CD4-positive, alpha-beta T cell (primary cell): ENCODE data around the gene EFNA1. TPM values are rescaled to one million over a fixed set of nuclear protein-coding genes. Genes with fewer than 3 reads are reported as not detected.

Source experiments
- ATAC-seq: fragments of 200-7000 bp; cut with Tn5 transposase; one replicate; pipeline ENCODE4 v1.10.0; 2022; ENCODE audit warnings: mild to moderate bottlenecking; ENCODE audit not compliant: poor library complexity
- CTCF ChIA-PET: fragments of 350-600 bp; sonication (Branson Sonifier 250); formaldehyde crosslinking; loops from one replicate; lab custom pipeline; 2021; ENCODE audit warnings: antibody characterized with exemption, inconsistent platforms; lab: Charles Lee
- POLR2A ChIA-PET: fragments of 350-600 bp; sonication (Branson Sonifier 250); formaldehyde crosslinking; loops from one replicate; lab custom pipeline; 2021; ENCODE audit warnings: antibody characterized with exemption, inconsistent platforms; lab: Charles Lee
- DNase-seq, 14 experiments: peaks; one replicate each; pipeline ENCODE4 v3.0.0-alpha.2; 2013 to 2020; ENCODE audit warnings: mixed read lengths in 2 of 14
- H3K27ac ChIP-seq, 2 donors: one replicate each; pipeline versions ENCODE4 v1.5.1 to v1.7.0; 2013; ENCODE audit warnings: low read length in 2 of 2, low read depth in 1 of 2, mild to moderate bottlenecking in 1 of 2
- H3K27me3 ChIP-seq, 2 experiments: 1 replicate in 1 of 2; 2 replicates in 1 of 2; pipeline versions ENCODE4 v1.6.1 to v1.7.0; 2013; ENCODE audit warnings: low read length in 2 of 2, control low read depth in 1 of 2, mild to moderate bottlenecking in 1 of 2, moderate library complexity in 1 of 2; ENCODE audit not compliant: insufficient read depth in 2 of 2, control insufficient read depth in 1 of 2
- H3K36me3 ChIP-seq: one replicate; pipeline ENCODE4 v1.6.1; 2013; ENCODE audit warnings: low read length, control low read depth; ENCODE audit not compliant: insufficient read depth
- H3K4me1 ChIP-seq: one replicate; pipeline ENCODE4 v1.6.1; 2013; ENCODE audit warnings: low read length, control low read depth; ENCODE audit not compliant: insufficient read depth
- H3K4me3 ChIP-seq: one replicate; pipeline ENCODE4 v1.5.1; 2013; ENCODE audit warnings: mild to moderate bottlenecking, low read length, moderate library complexity
- H3K9me3 ChIP-seq, 2 experiments: 1 replicate in 1 of 2; 2 replicates in 1 of 2; pipeline versions ENCODE4 v1.6.1 to v1.7.0; 2013; ENCODE audit warnings: low read length in 2 of 2, mild to moderate bottlenecking in 2 of 2, control low read depth in 1 of 2, moderate library complexity in 1 of 2; ENCODE audit not compliant: control insufficient read depth in 1 of 2, insufficient read depth in 1 of 2
- H3K27ac Mint-ChIP-seq: one replicate; pipeline ENCODE4 v1.8.0; 2020; ENCODE audit warnings: mixed read lengths
- H3K27me3 Mint-ChIP-seq: one replicate; pipeline ENCODE4 v1.8.0; 2021; ENCODE audit warnings: mixed read lengths
- H3K36me3 Mint-ChIP-seq: one replicate; pipeline ENCODE4 v1.8.0; 2021; ENCODE audit warnings: low read depth, mixed read lengths
- H3K4me1 Mint-ChIP-seq: one replicate; pipeline ENCODE4 v1.8.0; 2021; ENCODE audit warnings: low read depth, mixed read lengths
- H3K4me3 Mint-ChIP-seq: one replicate; pipeline ENCODE4 v1.8.0; 2020; ENCODE audit warnings: mild to moderate bottlenecking, mixed read lengths
- H3K9me3 Mint-ChIP-seq: one replicate; pipeline ENCODE4 v1.8.0; 2020; ENCODE audit warnings: mixed read lengths
- intact Hi-C, 2 experiments: fragments of 100-400 bp; cut with DNase I in 1 of 2; cut with micrococcal nuclease in 1 of 2; formaldehyde crosslinking; loops; one replicate each; pipeline versions ENCODE4 v1.15.1 to v1.9.0; 2023 to 2025; cut with DNase I, micrococcal nuclease
- total RNA-seq, 174 experiments: library from RNA in 2 of 174; stranded (reverse) in 2 of 174; gene quantifications; one replicate each; pipeline ENCODE4 v1.2.3 and lab custom pipeline; 2021 to 2026
- TF ChIP-seq, protein P1 (sequence below): fragments of 200-600 bp; IDR thresholded peaks from one replicate; pipeline ENCODE4 v1.8.0; 2022; ENCODE audit warnings: antibody characterized with exemption, mild to moderate bottlenecking

The EFNA1 gene
- total RNA-seq, 2 experiments from 2014 or later, result 4.2 to 5.9 TPM

DNA sequence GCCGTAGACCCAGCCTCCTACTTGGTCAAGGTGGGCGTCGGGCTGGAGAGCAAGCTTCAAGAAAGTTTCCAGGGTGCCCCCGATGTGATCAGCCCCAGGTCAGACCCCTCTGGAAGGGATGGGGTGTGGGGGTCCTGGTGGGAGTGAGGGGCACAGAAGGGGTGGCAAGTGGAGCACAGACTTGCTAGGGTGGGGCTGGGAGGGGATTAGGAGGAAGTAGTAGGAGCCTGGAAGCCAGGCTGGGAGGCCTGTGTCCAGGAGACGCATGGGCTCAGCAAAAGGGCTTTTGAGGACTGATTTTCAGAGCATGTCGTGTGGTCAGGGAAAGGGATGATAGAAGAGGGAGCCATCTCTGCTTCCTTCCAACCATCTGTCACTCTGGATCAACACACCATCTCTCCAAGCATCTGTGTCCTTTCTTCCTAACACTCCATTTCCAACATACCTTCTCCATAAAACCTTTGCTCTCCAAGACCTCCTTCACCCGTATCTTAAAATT, 54.4 kb downstream of the EFNA1 start:
- H3K36me3 Mint-ChIP-seq, result peaks cover 30% of the 10 kb centered on the region
- TF ChIP-seq, protein P1, sequence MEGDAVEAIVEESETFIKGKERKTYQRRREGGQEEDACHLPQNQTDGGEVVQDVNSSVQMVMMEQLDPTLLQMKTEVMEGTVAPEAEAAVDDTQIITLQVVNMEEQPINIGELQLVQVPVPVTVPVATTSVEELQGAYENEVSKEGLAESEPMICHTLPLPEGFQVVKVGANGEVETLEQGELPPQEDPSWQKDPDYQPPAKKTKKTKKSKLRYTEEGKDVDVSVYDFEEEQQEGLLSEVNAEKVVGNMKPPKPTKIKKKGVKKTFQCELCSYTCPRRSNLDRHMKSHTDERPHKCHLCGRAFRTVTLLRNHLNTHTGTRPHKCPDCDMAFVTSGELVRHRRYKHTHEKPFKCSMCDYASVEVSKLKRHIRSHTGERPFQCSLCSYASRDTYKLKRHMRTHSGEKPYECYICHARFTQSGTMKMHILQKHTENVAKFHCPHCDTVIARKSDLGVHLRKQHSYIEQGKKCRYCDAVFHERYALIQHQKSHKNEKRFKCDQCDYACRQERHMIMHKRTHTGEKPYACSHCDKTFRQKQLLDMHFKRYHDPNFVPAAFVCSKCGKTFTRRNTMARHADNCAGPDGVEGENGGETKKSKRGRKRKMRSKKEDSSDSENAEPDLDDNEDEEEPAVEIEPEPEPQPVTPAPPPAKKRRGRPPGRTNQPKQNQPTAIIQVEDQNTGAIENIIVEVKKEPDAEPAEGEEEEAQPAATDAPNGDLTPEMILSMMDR, result no peak

DNA sequence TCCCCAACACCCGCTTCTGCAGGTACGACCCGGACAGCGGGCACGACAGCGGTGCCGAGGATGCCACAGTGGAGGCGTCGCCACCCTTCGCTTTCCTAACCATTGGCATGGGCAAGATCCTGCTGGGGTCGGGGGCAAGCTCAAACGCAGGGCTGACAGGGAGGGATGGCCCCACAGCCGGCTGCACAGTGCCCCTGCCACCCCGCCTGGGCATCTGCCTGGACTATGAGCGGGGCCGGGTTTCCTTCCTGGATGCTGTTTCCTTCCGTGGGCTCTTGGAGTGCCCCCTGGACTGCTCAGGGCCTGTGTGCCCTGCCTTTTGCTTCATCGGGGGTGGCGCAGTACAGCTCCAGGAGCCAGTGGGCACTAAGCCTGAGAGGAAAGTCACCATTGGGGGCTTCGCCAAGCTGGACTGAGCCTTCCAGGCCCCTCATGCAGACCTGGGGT, 56.1 kb downstream of the EFNA1 start:
- Histone ChIP-seq H3K4me3 (no peak overlapping the region), H3K4me1 (no peaks in the 10 kb centered on the region), H3K27me3 (no peaks in the 10 kb centered on the region), H3K9me3 (no peaks in the 10 kb centered on the region), H3K36me3 (peaks cover 31% of the 10 kb centered on the region), H3K27ac (no peak overlapping the region)
- peaks cover 21% of the 10 kb centered on the region for H3K36me3 Mint-ChIP-seq
- ChIA-PET POLR2A (interaction anchor here (1.6 kb wide), 1 partner anchor 11 kb away, joined by 5 read pairs; no protein-coding TSS in a partner anchor), CTCF (no interaction called here)
- H3K9me3 Mint-ChIP-seq, result no peaks in the 10 kb centered on the region
- DNase-seq, result no peak
- no peak for ATAC-seq
- H3K4me1 Mint-ChIP-seq, result peaks cover 6% of the 10 kb centered on the region
- TF ChIP-seq, protein P1, result no peak
- H3K27ac Mint-ChIP-seq, result no peak overlapping the region
- no peak overlapping the region for H3K4me3 Mint-ChIP-seq
- H3K27me3 Mint-ChIP-seq, result no peaks in the 10 kb centered on the region
- intact Hi-C loops, result no loop called here

More for the DNA sequence above, 54.4 kb downstream of the EFNA1 start:
- Histone ChIP-seq H3K9me3 (no peaks in the 10 kb centered on the region), H3K36me3 (peaks cover 45% of the 10 kb centered on the region), H3K4me3 (no peak overlapping the region), H3K27ac (no peak overlapping the region), H3K27me3 (no peaks in the 10 kb centered on the region), H3K4me1 (peaks cover 2% of the 10 kb centered on the region)
- intact Hi-C loops, result no loop called here
- POLR2A ChIA-PET, result no interaction called here
- ATAC-seq (no peak), DNase-seq (no peak)
- H3K4me1 Mint-ChIP-seq, result no peaks in the 10 kb centered on the region
- H3K9me3 Mint-ChIP-seq, result no peaks in the 10 kb centered on the region
- H3K27ac Mint-ChIP-seq, result no peak overlapping the region
- CTCF ChIA-PET, result no interaction called here
- H3K4me3 Mint-ChIP-seq, result no peak overlapping the region
- no peaks in the 10 kb centered on the region for H3K27me3 Mint-ChIP-seq

DNA sequence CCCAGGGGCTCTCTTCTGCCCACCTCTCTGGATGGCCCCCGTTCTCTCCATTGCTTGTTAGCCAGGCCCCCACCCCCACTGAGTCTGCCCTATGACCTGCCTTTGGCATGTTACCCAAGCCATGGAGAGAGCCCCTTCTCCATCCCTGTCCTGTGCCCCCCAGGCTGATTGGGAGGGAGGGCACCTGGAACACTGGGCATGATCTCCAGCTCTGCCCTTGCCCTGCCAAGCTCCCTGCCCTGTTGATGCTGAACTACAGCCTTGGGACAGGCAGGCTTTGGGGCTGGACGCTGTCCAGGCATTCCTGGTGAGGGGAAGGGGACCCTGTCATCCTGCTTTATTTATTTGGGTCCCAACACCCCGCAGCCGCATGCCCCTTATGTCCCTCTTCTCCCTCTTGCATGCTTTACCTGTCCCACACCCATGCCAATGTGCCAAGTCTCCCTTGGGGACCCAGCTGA, 56.7 kb downstream of the EFNA1 start:
- H3K36me3 ChIP-seq, result peaks cover 25% of the 10 kb centered on the region
- DNase-seq, result no peak
- intact Hi-C loops, result no loop called here
- Mint-ChIP-seq H3K4me3 (no peak overlapping the region), H3K27ac (no peak overlapping the region), H3K27me3 (no peaks in the 10 kb centered on the region), H3K4me1 (peaks cover 6% of the 10 kb centered on the region), H3K36me3 (peaks cover 16% of the 10 kb centered on the region), H3K9me3 (no peaks in the 10 kb centered on the region)
- no peak overlapping the region for H3K4me3 ChIP-seq
- POLR2A ChIA-PET, result interaction anchor here (1.6 kb wide), 1 partner anchor 10 kb away, joined by 5 read pairs; no protein-coding TSS in a partner anchor
- TF ChIP-seq, protein P1, result no peak
- no peaks in the 10 kb centered on the region for H3K27me3 ChIP-seq
- no peak for ATAC-seq
- CTCF ChIA-PET, result no interaction called here
- no peak overlapping the region for H3K27ac ChIP-seq
- H3K4me1 ChIP-seq, result no peaks in the 10 kb centered on the region
- H3K9me3 ChIP-seq, result no peaks in the 10 kb centered on the region

Other genes starting within 250 kb of the EFNA1 start
- 1 to 10 TPM; 6.6 to 7.4 TPM for gene PMVK, start 191.2 kb upstream of the EFNA1 start, total RNA-seq
- gene PBXIP1, start 171.8 kb upstream of the EFNA1 start, total RNA-seq, result 100 to 1,000 TPM; 434 to 440 TPM
- gene PYGO2, start 166.1 kb upstream of the EFNA1 start, total RNA-seq, result 10 to 100 TPM; 30.3 to 32.8 TPM
- 10 to 100 TPM; 59.9 to 60.0 TPM for gene SHC1, start 157.1 kb upstream of the EFNA1 start, total RNA-seq
- 1 to 10 TPM; 1.4 to 3.9 TPM for gene CKS1B, start 153.2 kb upstream of the EFNA1 start, total RNA-seq
- gene FLAD1, start 144.5 kb upstream of the EFNA1 start, total RNA-seq, result 10 to 100 TPM; 16.7 to 19.4 TPM
- gene LENEP, start 134.3 kb upstream of the EFNA1 start, total RNA-seq, result not detected
- gene ZBTB7B, start 125.1 kb upstream of the EFNA1 start, total RNA-seq, result 10 to 100 TPM; 22.8 to 25.1 TPM
- 1 to 10 TPM; 1.4 to 2.2 TPM for gene DCST2, start 94.1 kb upstream of the EFNA1 start, total RNA-seq
- gene DCST1, start 94.1 kb upstream of the EFNA1 start, total RNA-seq, result under 1 TPM; 0.33 to 0.39 TPM
- gene ADAM15, start 76.6 kb upstream of the EFNA1 start, total RNA-seq, result 10 to 100 TPM; 17.2 to 20.1 TPM
- gene EFNA4, start 64.1 kb upstream of the EFNA1 start, total RNA-seq, result 1 to 10 TPM; 2.4 to 3.3 TPM
- gene EFNA3, start 49.0 kb upstream of the EFNA1 start, total RNA-seq, result under 1 TPM; 0.22 to 0.47 TPM
- 10 to 100 TPM; 10.2 to 12.5 TPM for gene SLC50A1, start 8.0 kb downstream of the EFNA1 start, total RNA-seq
- 10 to 100 TPM; 17.6 to 20.5 TPM for gene DPM3, start 12.7 kb downstream of the EFNA1 start, total RNA-seq
- 10 to 100 TPM; 77.8 TPM for gene KRTCAP2, start 45.4 kb downstream of the EFNA1 start, total RNA-seq
- gene TRIM46, start 46.0 kb downstream of the EFNA1 start, total RNA-seq, result 1 to 10 TPM; 2.9 to 3.0 TPM
- 10 to 100 TPM; 25.5 to 26.1 TPM for gene THBS3, start 80.0 kb downstream of the EFNA1 start, total RNA-seq
- gene MTX1, start 80.8 kb downstream of the EFNA1 start, total RNA-seq, result 10 to 100 TPM; 19.9 to 20.7 TPM
- 1 to 10 TPM; 6.6 to 8.3 TPM for gene ENTREP3, start 127.6 kb downstream of the EFNA1 start, total RNA-seq
- gene SCAMP3, start 134.5 kb downstream of the EFNA1 start, total RNA-seq, result 10 to 100 TPM; 54.8 to 55.6 TPM
- gene CLK2, start 145.6 kb downstream of the EFNA1 start, total RNA-seq, result 10 to 100 TPM; 48.1 to 49.8 TPM
- 1 to 10 TPM; 1.3 to 1.8 TPM for gene HCN3, start 149.6 kb downstream of the EFNA1 start, total RNA-seq
- gene PKLR, start 173.6 kb downstream of the EFNA1 start, total RNA-seq, result not detected
- 10 to 100 TPM; 44.0 to 47.3 TPM for gene FDPS, start 181.0 kb downstream of the EFNA1 start, total RNA-seq
- gene RUSC1, start 193.0 kb downstream of the EFNA1 start, total RNA-seq, result 10 to 100 TPM; 10.7 to 11.8 TPM